NCI-H524 (cell line): ENCODE data around the gene LCAT.
"Not testable (repeated sequence)": the region's sequence is repeated elsewhere in the genome, so short reads cannot be mapped to it uniquely, and the experiment has no call there.

Source experiments
- DNase-seq, 2 experiments: peaks; one replicate each; lab custom pipeline; 2025; lab: John Stamatoyannopoulos, UW

The LCAT gene

DNA sequence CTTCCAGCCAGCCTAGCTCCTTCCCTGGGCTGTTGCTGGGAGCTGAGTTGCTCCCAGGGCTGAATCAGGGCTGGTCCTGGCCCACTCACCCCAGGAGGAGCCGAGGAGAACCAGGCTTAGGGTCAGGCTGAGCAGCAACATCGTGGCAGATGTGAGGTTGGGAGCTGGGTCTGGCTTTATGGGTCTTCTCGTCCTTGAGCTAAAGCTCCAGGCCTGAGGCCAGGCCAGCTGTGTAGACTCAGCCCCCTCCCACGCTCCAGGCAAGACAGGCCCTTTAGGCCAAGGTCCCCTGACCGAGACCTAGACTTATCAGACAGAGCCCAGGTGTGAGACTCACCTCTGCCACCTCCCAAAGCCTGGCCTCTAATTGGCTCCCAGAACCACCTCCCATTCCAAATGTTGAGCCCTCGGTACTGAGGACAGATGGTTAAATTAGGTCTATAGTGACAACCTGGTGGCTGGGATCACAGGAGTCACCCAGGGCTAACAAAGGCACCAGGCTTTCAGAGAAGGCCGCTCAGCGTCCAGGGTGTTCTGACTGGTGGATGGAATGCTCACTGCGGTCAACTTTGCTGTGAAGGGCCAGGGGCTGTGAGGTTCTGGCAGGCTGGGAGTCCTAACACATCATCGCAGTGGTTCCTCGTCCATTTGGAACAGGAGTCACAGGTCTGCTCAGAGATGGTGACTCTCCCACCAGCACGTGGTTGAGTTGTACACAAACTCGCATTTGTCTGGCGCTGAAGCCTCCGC lies 12.0 kb downstream of the LCAT start, which contains the start of gene CTRL:
CTRL (minus strand) TSS at position 151 of the 750 bp plus-strand sequence; CDS start at position 141, 10 bp downstream.
- DNase-seq, result no peak

DNA sequence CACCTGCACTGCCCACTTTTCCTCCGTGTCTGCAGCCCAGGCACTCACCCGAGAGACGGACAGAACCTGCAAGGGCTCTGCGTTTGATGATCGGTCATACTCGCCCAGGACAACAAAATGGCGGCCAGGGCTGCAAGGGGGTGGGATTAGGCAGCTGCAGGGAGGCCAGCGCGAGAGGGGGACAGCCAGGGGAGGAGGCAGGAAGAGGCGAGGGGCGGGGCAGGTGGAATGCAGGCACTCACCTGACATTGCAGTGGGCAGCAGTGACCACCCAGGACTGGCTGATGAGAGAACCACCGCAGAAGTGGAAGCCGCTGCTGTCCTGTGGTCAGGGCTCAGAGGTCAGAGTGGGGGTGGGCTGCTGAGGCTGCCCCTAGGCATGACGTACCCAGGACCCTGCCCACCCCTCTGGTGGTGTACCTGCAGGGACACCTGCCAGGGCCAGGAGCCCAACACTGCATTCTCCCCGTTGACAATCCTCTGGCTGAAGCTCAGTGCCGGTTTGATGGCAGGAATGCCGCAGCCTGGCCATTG lies 13.2 kb downstream of the LCAT start:
- no peak for DNase-seq

DNA sequence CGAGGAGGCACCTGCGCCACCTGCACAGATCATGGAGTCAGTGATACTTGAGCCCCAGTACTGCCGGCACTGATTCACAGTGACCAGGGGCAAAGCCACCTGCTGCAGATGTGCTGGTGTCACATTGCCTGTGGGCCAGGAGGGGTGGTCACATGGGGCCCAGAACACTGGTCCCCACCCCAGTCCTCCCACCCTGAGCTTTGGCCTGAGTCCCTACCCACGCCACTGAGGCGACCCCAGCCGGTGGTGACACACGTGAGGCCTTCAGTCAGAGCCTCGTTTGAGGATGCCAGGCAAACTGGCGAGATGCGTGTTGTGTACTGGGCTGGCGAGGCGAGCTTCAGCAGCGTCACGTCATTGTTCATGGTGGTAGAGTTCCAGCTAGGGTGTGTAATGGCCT lies 13.7 kb downstream of the LCAT start:
- DNase-seq, result no peak

DNA sequence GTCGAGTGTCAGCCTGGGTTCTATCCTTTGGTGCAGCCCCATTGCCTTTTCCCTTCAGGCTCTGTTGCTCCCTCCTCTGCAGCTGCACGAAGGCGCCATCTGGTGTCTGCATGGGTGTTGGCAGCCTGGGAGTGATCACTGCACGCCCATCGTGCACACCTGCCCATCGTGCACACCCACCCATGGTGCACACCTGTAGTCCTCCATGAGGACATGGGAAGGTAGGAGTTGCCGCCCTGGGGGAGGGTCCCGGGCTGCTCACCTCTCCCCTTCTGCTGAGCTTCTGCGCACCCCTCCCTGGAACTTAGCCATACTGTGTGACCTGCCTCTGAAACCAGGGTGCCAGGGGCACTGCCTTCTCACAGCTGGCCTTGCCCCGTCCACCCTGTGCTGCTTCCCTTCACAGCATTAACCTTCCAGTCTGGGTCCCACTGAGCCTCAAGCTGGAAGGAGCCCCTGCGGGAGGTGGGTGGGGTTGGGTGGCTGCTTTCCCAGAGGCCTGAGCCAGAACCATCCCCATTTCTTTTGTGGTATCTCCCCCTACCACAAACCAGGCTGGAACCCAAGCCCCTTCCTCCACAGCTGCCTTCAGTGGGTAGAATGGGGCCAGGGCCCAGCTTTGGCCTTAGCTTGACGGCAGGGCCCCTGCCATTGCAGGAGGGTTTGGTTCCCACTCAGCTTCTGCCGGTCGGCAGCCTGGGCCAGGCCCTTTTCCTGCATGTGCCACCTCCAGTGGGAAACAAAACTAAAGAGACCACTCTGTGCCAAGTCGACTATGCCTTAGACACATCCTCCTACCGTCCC lies 15.2 kb downstream of the LCAT start:
- peak; percentile 47 to 62 for DNase-seq

DNA sequence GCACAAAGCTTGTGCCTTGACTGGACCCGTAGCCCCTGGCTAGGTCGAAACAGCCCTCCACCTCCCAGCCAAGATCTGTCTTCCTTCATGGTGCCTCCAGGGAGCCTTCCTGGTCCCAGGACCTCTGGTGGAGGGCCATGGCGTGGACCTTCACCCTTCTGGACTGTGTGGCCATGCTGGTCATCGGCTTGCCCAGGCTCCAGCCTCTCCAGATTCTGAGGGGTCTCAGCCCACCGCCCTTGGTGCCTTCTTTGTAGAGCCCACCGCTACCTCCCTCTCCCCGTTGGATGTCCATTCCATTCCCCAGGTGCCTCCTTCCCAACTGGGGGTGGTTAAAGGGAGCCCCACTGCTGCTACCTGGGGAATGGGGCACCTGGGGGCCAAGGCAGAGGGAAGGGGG lies 15.8 kb downstream of the LCAT start:
- no peak for DNase-seq

DNA sequence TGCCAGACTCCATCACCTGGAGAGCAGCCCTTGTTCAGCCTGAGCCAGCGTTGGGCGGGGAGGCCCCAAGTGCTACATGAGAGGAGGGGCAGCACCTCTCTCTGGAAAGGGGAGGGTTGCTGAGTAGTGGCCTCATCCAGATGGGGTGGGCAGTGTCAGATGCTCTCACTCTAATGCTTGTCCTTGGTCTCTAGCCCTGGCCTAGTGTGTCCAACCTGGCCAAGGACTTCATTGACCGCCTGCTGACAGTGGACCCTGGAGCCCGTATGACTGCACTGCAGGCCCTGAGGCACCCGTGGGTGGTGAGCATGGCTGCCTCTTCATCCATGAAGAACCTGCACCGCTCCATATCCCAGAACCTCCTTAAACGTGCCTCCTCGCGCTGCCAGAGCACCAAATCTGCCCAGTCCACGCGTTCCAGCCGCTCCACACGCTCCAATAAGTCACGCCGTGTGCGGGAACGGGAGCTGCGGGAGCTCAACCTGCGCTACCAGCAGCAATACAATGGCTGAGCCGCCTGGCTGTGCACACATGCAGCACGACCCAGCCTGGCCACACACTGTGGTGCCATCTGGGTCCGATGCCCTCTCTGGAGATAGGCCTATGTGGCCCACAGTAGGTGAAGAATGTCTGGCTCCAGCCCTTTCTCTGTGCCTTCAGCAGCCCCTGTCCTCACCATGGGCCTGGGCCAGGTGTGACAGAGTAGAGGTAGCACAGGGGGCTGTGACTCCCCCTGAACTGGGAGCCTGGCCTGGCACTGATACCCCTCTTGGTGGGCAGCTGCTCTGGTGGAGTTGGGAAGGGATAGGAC lies 16.6 kb downstream of the LCAT start:
- no peak for DNase-seq

DNA sequence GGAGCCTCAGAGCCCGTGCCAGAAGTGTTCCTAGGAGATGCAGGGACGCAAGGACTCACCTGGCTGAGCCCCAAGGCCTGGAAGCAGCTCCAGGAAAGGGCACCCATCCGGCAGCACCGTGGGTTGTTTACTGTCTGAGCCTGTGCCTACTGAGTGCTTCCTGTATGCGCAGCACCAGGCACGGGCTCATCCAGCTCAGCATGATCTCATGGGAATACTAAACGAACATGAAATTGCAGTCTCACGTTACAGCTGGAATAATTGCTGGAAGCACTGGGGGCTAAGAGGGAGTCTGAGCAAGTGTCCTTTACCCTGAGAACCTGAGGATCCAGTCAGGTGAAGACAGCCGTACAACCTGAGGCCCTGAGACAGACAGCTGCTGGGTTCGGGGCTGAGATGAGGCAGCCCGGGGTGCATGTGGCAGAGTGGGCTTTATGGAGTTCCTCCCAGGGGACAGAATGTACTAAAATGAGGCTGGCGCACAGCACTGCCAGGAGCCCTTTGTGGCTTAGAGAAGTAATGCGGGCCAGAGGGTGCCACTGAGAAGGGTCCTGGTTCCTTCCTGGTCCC lies 17.7 kb downstream of the LCAT start:
- peak; percentile 81 to 85 for DNase-seq

DNA sequence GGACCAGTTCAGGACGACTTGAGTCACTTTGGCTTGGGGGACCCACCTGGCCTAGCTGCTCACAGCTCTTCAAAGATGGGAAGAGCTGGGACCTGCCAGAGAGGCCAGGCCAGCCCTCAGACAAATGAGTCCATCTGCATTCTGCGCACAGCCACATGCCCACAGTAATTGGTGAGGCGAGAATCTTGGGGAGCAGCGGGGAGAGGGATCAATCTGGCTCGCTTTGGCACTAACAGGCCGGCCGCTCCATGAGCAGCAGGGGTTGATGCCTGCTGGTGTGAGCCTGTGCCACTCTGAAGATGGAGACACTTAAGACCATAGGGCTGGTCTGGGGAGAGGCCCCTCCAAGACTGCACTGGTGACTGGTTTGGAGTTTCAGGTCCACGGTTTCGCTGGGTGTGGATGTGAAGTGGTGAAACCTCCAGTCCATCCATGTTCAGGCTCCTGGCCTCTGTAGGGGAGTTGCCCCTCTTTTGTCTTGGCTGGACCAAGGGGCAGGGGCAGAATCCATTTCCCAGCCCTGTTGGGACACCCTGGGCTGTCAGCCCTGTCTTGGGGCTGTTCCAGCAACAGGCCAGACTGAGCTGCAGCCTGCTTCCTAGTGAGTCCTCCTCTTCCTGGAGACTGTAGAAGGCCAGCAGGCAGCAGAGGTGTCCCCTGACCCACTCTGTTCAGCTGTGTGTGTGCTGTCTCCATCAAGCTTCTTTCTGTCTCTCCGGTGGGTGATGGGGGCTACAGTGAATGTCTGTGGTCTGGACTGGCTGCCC lies 19.6 kb downstream of the LCAT start:
- DNase-seq, result no peak

DNA sequence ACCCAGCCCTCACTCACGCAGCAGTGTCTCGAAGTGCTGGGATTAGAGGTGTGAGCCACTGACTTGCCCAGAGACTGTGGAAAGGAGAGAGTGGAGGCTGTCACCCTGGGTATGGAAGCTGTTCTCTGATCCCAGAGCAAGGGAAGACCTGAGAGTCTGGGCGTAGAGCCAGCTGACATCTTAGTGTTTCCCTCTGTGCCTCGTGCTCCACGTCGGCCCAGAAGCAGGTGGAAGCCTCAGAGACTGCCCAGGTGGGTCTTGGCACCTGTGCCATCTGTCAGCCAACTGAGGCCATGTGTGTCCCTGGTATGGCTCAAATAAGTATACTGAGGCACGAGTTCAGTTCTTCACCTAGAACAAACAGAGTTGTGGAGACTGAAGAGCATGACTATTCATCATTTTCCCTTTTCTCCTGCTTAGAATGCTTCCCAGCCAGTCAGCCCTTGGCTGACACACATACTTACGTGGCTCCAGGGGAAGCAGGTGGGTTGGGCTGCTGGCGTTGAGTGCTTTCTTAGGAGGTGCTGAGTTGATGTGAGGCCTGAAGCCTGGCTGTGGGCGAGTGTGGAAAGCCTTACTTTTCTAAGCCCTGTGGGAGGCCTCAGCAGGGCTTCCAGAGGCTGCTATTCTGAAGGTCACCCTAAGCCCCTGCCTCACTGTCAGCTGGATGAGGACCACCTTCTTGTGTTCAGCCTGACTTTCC lies 20.4 kb downstream of the LCAT start:
- DNase-seq, result no peak

DNA sequence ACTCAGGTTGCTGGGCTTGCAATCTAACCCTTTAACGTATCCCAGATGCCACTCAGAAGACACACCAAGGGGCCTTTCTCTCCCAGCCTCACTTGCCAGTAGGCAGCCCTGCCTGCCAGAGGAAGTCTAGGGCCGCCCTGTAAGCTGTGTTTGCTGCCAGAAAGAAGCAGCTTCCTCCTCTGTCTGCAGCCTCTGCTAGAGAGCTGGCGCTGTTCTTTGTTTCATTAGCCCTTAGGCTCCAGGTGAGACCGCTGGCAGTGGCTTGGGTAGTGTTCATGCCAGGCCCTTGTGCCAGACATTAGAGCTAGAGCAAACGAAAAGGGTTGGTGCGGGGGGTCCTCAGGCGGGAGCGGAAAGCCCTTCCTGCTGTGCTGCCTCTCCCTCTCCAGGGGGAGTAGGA lies 21.2 kb downstream of the LCAT start:
- DNase-seq, result no peak

DNA sequence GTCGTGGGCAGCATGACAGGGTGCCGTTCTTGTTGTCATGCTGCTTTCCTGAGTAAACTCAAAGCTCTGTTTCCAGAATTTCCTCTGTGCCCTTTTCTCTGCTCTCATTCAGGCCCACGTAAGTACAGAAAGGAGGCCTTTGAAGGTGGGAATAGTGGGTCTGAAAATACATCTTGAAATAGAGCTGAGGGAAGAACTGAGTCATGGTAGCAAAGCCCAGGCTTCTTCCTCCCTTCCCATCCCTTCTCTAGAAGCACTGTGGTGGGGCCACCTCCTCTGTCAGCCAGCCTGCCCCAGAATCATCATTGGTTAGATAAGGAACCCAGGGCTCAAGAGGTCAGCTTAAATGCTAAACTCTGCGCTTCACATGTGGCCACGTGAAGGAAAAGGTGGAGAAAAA lies 21.7 kb downstream of the LCAT start:
- DNase-seq, result no peak

DNA sequence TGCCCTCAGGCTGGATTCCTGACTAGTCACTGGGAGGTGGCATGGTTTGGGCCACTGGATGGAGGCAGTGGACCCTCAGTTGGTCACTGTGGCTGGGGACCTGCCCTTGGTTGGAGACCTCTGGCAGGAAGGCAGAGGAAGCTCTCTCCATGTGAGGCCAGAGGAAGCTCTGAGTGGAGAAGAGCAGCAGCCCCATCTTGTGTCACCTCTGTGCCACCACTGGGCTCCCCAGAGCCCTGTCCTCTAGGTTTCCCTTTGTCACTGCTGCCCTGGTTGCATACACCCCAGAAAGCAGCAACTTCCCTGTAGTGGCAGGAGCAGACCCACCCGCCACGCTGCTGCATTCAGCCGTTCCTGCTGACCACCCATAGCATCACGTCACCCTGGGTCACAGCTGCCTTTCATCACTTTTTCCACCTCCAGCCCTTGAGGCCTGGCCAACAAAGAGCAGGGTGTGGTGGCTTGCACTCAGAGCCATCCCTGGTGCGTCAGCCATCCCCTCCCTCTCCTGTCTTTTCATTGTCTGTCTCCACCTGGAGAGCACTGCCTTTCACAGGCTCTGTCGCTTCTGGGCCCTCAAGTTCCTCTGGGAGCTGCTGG lies 24.2 kb downstream of the LCAT start:
- no peak for DNase-seq

DNA sequence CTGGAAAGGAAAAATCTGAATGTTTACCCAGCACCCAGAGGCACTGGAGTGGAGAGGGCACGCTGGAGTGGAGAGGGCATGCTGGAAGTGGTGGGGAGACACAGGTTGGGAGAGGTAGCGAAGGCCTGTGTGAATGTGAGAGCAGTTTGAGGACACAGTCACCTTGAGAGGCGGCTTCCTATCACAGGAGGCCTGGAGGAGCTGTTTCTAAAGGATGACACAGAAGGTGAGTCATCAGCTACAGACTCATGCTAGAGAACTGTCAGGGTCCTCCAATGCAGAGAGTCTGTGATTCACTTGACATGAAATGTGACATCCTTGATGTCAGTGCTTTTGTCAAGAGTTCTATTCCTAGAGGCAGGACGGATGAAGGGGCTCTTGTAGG lies 26.1 kb downstream of the LCAT start:
- DNase-seq, result no peak

DNA sequence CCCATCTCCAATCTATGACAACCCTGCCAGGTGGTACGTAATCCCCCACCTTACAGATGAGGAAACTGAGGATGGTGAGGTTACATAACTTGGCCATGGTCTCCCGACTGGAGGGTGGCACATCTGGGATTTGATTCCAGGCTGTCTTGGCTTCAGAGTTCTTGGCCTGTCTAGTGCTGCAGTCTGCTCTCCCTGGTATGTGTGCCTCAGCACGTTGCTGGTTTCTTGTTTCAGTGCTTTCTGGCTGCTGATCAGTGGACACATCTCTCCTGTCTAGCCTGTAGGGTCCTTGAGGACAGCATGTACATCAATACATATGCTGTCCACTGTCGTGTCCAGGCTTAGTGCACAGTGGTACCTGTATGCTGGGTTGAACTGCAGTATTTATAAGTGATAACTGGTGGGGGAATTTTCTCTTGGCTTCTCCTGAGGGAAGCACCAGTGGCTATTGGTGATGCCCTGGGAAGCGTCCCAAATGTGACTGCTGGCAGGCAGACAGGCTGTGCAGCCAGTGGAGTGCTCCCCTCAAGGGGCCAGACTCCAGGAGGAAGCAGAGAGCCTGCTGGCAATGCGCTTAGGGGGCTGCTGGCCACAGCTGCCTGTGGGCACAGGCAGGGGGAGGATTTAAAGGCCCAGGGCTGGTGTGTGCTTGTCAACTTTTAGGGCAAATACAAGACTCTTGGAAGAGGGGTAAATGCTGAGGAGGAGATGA lies 26.6 kb downstream of the LCAT start:
- DNase-seq, result no peak

DNA sequence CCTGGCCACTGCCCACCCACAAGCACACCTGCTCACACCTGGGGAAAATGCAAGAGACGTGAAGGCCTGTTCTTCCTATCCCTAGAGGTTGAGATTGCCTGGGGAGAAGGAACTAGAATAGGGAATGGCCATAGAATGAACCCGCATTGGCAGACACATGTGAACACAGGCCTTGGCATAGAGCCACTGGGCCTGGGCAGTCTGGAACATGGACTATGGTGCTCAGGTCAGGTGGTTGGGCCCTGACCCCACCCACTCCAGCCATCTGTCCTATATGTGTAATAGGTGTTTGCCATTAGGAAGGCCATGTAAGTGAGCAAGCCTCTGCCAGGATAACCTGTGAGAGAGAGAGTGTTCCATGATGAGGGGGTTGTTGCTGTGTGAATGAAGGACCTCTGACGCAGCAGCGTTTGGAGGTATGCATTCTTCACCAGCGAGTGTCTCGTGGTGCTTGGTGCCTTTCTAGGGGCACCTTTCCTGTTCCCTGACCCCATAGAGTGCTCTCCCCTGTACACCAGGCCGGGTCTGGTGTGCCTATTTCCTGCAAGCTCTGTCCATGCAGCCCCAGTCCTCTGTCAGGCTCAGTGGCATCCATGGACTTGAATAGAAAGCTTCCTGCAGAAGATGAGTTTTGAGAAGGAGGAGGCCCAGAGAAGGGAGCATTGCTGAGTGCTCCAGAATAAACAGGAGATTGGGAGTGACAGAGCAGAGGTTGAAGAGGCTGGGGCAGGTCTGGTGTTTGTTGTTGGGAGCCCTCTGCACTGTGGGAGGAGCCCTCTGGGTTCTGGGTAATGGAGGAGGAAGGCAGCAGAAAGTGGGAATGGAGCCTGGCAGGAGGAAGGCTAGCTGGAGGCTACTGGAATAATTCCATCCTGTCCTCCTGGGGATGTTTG lies 27.8 kb downstream of the LCAT start:
- no peak for DNase-seq

DNA sequence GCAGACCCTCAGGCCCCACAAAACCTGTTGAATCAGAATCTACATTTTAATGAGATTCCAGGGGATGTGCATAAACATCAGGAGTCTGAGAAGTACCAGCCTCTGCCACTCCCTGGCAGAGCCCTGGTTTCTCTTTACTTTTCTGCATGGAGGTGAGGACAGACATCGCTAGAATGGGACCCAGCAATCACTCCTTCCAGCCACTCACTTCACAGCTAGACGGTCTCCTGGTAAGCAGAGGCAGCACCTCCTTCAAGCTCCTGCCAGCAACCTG lies 28.5 kb downstream of the LCAT start:
- DNase-seq, result not testable (repeated sequence)

DNA sequence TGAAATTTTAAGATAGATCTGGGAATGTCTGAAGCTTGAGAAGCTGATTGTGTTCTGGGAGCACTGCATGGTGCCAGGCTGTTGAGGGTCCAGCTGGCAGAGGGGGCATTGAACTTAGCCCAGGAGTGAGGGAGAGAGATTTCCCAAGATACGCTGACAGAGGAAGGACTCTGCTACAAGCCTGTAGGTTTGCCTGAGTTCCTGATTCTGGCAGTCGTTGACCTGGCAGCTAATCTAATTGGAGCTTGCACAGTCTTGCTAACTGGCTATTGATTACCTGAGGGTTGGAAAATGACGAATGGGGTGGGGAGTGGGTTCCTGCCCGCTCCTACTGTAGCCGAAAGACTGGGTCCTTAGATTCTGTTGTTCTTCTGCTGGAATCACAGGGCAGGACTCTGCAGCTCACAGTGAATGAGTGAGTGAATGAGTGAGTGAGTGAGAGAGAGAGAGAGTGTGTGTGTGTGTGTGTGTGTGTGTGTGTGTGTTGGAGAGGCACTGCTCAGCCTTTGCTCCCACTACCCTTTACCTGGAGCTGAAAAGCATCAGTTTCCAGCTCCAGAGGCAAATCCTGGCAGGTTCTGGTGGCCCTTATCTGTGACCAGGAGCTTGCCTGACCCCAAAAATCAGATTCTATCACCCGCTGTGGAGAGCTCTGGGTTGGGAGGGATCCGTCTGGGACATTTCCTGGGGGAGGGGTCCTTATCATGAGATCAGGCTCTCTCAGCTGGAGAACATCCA lies 29.0 kb downstream of the LCAT start:
- no peak for DNase-seq

DNA sequence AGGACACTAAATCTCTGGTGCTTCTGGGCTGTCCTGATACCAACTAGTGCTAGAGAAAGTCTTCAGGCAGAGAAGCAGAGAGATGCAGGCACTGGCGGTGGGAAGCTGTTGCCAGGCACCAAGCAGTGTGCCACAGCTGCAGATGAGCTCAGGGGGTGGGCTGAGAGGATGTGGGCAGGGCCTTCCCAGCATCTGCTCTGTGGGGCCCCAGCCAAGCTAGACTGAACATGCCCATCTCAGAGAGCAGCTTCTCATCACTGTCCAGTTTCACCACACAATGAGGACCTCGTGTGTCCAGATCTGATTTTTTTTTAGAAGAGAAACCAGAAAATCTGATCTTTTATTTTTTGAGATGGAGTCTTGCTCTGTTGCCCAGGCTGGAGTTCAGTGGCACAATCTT lies 33.8 kb downstream of the LCAT start:
- DNase-seq, result no peak
